Thymus (tissue), 11 donors: ENCODE measurements around the gene FKBP10. TPM values are rescaled to one million over a fixed set of nuclear protein-coding genes. Genes with fewer than 3 reads are reported as not detected.
A peak's percentile ranks its signal among the peaks of the same experiment; 100 is the strongest.

Source experiments
- DNase-seq, 9 donors: peaks; one replicate each; pipeline ENCODE4 v3.0.0-alpha.2; 2013; ENCODE audit warnings: low spot score in 9 of 9, low read depth in 6 of 9, missing footprints in 1 of 9
- H3K27ac ChIP-seq, 2 donors: one replicate each; pipeline ENCODE4 v1.5.1; 2013; ENCODE audit warnings: control low read depth in 1 of 2, low read depth in 1 of 2, low read length in 1 of 2, mild to moderate bottlenecking in 1 of 2, moderate library complexity in 1 of 2
- H3K27me3 ChIP-seq, 2 donors: one replicate each; pipeline ENCODE4 v1.5.1; 2013; ENCODE audit warnings: low read length in 1 of 2; ENCODE audit not compliant: control insufficient read depth in 2 of 2, insufficient read depth in 1 of 2
- H3K36me3 ChIP-seq, 2 donors: one replicate each; pipeline ENCODE4 v1.5.1; 2013; ENCODE audit warnings: low read length in 1 of 2, mild to moderate bottlenecking in 1 of 2, moderate library complexity in 1 of 2; ENCODE audit not compliant: control insufficient read depth in 2 of 2, insufficient read depth in 2 of 2
- H3K4me1 ChIP-seq, 2 donors: one replicate each; pipeline ENCODE4 v1.5.1; 2013; ENCODE audit warnings: low read length in 2 of 2; ENCODE audit not compliant: control insufficient read depth in 2 of 2, insufficient read depth in 2 of 2
- H3K4me3 ChIP-seq, 2 donors: one replicate each; pipeline ENCODE4 v1.5.1; 2013; ENCODE audit warnings: low read length in 2 of 2, control low read depth in 1 of 2, mild to moderate bottlenecking in 1 of 2
- H3K9me3 ChIP-seq, 2 donors: one replicate each; pipeline ENCODE4 v1.5.1; 2013; ENCODE audit warnings: low read length in 1 of 2, mild to moderate bottlenecking in 1 of 2; ENCODE audit not compliant: control insufficient read depth in 2 of 2, insufficient read depth in 1 of 2
- WGBS: extraction: QIAGEN DNeasy Blood & Tissue Kit; methylation state at CpG from one replicate; pipeline ENCODE4 v1.1.7; 2013; 5-methylcytosine and 5-hydroxymethylcytosine counted together
- polyA plus RNA-seq: library from polyadenylated mRNA; stranded (reverse); fragments of 200-250 nt; gene quantifications from one replicate; pipeline ENCODE4 v1.2.3, GENCODE V29; 2013
- total RNA-seq: library from RNA; stranded (reverse); fragments of 120-200 nt; gene quantifications from one replicate; pipeline ENCODE4 v1.2.4, GENCODE V29; 2013
- donor health status: healthy.

Gene FKBP10
- total and polyA plus RNA-seq, 2 donors = 9.1 to 9.6 TPM

- no peak for DNase-seq
- H3K27ac ChIP-seq = peak overlapping the region in 1 of 2 donors; percentile 42
- peaks cover 0 to 14% of the 10 kb centered on the region in 2 donors for H3K36me3 ChIP-seq
- H3K9me3 ChIP-seq = no peaks in the 10 kb centered on the region
- no peaks in the 10 kb centered on the region for H3K27me3 ChIP-seq
- WGBS = 69% methylated on average over 12 of the region's 12 CpGs
- H3K4me1 ChIP-seq = peaks cover 0 to 20% of the 10 kb centered on the region in 2 donors
- H3K4me3 ChIP-seq = no peak overlapping the region
Measured at GRCh38 chr17:41777574-41778188, 35.1 kb upstream of the FKBP10 start.

GRCh38 chr17:41779954-41780353, 32.9 kb upstream of the FKBP10 start:
- no peaks in the 10 kb centered on the region for H3K9me3 ChIP-seq
- DNase-seq = no peak
- no peak overlapping the region for H3K27ac ChIP-seq
- H3K4me3 ChIP-seq = no peak overlapping the region
- H3K27me3 ChIP-seq = no peaks in the 10 kb centered on the region
- WGBS = 98% methylated on average over 1 of the region's 1 CpG
- H3K36me3 ChIP-seq = peaks cover 0 to 14% of the 10 kb centered on the region in 2 donors
- peaks cover 2 to 30% of the 10 kb centered on the region in 2 donors for H3K4me1 ChIP-seq

- Histone ChIP-seq H3K4me3 (no peak overlapping the region), H3K27me3 (peaks cover 0 to 5% of the 10 kb centered on the region in 2 donors), H3K36me3 (peaks cover 0 to 7% of the 10 kb centered on the region in 2 donors), H3K4me1 (peaks cover 18 to 42% of the 10 kb centered on the region in 2 donors), H3K9me3 (no peaks in the 10 kb centered on the region), H3K27ac (no peak overlapping the region)
- 88% methylated on average over 13 of the region's 13 CpGs for WGBS
- no peak for DNase-seq
Measured at GRCh38 chr17:41781404-41782110, 31.2 kb upstream of the FKBP10 start.

- H3K36me3 ChIP-seq = peaks cover 0 to 7% of the 10 kb centered on the region in 2 donors
- no peak overlapping the region for H3K4me3 ChIP-seq
Measured at GRCh38 chr17:41782142-41782541, 30.7 kb upstream of the FKBP10 start.

GRCh38 chr17:41784207-41784744, 28.5 kb upstream of the FKBP10 start:
- H3K27ac ChIP-seq = peak overlapping the region; percentile 53 to 61
- peak in 1 of 9 donors; percentile 33 for DNase-seq
- WGBS = 22% methylated on average over 6 of the region's 6 CpGs
- H3K9me3 ChIP-seq = no peaks in the 10 kb centered on the region
- peak overlapping the region in 1 of 2 donors; percentile 58 for H3K4me3 ChIP-seq
- peaks cover 0 to 5% of the 10 kb centered on the region in 2 donors for H3K27me3 ChIP-seq
- peaks cover 0 to 3% of the 10 kb centered on the region in 2 donors for H3K36me3 ChIP-seq
- peaks cover 18 to 64% of the 10 kb centered on the region in 2 donors for H3K4me1 ChIP-seq

More at GRCh38 chr17:41782142-41782541, 30.7 kb upstream of the FKBP10 start:
- no peak for DNase-seq
- Histone ChIP-seq H3K27ac (no peak overlapping the region), H3K27me3 (peaks cover 0 to 5% of the 10 kb centered on the region in 2 donors), H3K9me3 (no peaks in the 10 kb centered on the region), H3K4me1 (peaks cover 18 to 48% of the 10 kb centered on the region in 2 donors)
- WGBS = 95% methylated on average over 4 of the region's 4 CpGs

GRCh38 chr17:41785091-41785858, 27.5 kb upstream of the FKBP10 start:
- Histone ChIP-seq H3K4me3 (peak overlapping the region; percentile 55 to 58), H3K27me3 (peaks cover 0 to 5% of the 10 kb centered on the region in 2 donors), H3K4me1 (peaks cover 18 to 74% of the 10 kb centered on the region in 2 donors), H3K9me3 (no peaks in the 10 kb centered on the region), H3K36me3 (peaks cover 0 to 3% of the 10 kb centered on the region in 2 donors), H3K27ac (peak overlapping the region; percentile 72 to 83)
- peak in 5 of 9 donors; percentile 64 to 85 (median 67) for DNase-seq
- WGBS = 4% methylated on average over 13 of the region's 13 CpGs

- under 1% methylated on average over 22 of the region's 22 CpGs for WGBS
- Histone ChIP-seq H3K9me3 (no peaks in the 10 kb centered on the region), H3K27ac (peak overlapping the region; percentile 71 to 83), H3K4me1 (peaks cover 18 to 76% of the 10 kb centered on the region in 2 donors), H3K27me3 (peaks cover 0 to 5% of the 10 kb centered on the region in 2 donors), H3K4me3 (peak overlapping the region; percentile 55 to 58), H3K36me3 (peaks cover 0 to 3% of the 10 kb centered on the region in 2 donors)
- DNase-seq = peak in 1 of 9 donors; percentile 10
Measured at GRCh38 chr17:41785859-41786226, 27.0 kb upstream of the FKBP10 start.

GRCh38 chr17:41786227-41787020, 26.4 kb upstream of the FKBP10 start, which contains the start of gene JUP:
Gene JUP, minus strand, starts transcription at chr17:41786711. Its CDS starts 14,857 bp downstream, at chr17:41771854.
- WGBS = under 1% methylated on average over 79 of the region's 79 CpGs
- DNase-seq = peak; percentile 85 to 98 (median 94)
- peaks cover 0 to 5% of the 10 kb centered on the region in 2 donors for H3K27me3 ChIP-seq
- peak within 1 kb of the TSS; percentile 55 to 58 for H3K4me3 ChIP-seq
- H3K27ac ChIP-seq = peak within 1 kb of the TSS; percentile 71 to 83
- peaks cover 18 to 78% of the 10 kb centered on the region in 2 donors for H3K4me1 ChIP-seq
- H3K36me3 ChIP-seq = peaks cover 0 to 3% of the 10 kb centered on the region in 2 donors
- H3K9me3 ChIP-seq = no peaks in the 10 kb centered on the region
